Fibroblast of skin of scalp (primary cell): ENCODE measurements around the gene RRH.
"Not testable (repeated sequence)": the region's sequence is repeated elsewhere in the genome, so short reads cannot be mapped to it uniquely, and the experiment has no call there.

Experiments used
- DNase-seq: peaks from one replicate; pipeline ENCODE4 v3.0.0-alpha.2; 2013

The RRH gene

GRCh38 chr4:109846395-109847098, 18.8 kb downstream of the RRH start:
- no peak for DNase-seq

DNA sequence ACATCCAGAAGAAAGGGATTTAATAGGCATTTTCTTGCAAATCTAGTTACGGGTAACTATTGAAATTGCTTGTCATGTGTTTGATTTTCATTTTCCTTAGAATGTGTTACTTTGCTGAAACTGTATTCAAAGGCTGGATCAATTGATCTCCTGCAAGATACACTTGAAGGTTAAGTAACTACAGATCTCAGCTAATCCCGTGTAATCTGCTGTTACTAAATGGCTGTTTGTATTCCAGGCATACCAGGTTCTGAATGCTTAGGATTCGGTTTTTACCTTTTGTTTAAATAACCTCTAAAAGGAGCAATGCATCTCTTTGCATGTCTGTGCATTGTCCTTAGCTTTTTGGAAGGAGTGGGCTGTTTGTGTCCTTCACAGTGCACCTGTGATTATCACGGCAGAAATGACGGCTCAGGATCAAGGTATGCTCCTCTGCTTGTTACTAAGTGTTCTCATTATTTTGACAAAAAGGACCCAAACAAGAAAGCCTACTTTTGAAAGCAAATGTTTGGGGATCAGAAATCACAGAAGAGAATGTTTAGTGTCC, 20.2 kb downstream of the RRH start, which contains the start of gene LRIT3:
Gene LRIT3, plus strand, starts transcription at position 212 of the 547 bp plus-strand sequence. Its CDS starts 95 bp downstream, at position 307.
- DNase-seq = no peak

GRCh38 chr4:109848501-109848900, 20.7 kb downstream of the RRH start:
- DNase-seq = no peak

GRCh38 chr4:109850601-109851000, 22.8 kb downstream of the RRH start:
- no peak for DNase-seq

DNA sequence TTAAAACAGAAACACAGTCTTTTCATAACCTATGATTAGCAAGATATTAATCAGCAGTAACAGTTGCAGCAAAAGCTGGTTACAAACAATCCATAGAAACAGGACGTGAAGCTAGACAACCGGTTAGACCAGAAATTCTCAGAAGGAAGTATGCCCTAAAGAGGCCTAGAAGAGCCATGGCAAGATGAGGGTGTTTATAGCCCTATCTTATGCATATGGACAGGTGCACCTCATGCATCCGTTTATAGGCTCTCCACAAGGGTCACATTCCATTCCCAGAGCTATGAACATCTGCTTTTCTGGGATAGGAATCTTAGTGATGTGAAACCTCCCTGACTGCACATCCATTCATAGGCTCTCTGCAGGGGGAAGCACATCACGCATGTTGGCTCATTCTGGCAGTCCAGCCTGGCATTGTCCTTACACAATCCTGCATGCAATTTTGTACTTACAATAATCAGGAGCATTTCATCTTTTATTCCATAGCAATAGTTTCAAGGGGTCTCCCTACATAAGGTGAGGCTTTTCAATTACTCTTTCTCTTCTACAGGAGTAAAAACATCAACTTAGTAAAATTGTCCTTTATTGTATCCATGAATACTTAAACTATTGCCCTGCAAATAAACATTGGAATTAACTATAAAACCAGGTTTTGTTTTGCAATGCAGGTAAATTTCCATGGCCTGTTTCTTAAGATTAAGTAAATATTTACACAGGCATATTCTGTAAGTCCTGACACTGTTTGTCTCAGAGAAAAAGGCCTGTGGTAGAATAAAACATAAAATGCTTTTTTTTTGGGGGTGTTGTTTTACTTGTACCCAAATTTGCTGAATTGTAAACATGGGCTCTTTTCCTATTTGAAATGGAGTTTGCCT, 31.9 kb downstream of the RRH start:
- DNase-seq = not testable (repeated sequence)

DNA sequence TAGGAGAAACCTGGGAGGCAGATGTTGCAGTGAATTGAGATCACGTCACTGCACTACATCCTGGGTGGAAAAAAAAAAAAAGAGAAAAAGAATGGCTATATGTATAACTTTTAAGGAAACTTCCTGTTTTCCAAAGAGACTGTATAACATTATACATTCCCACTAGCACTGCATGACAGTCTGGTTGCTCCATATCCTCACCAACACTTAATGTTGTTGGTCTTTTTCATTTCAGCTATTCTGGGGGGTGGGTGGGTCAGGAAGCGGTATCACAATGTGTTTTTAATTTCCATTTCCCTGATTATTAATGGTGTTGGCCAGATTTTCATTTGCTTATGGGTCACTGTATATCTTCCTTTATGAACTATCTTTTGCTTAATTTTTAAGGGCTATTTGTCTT, 33.5 kb downstream of the RRH start:
- DNase-seq = no peak

DNA sequence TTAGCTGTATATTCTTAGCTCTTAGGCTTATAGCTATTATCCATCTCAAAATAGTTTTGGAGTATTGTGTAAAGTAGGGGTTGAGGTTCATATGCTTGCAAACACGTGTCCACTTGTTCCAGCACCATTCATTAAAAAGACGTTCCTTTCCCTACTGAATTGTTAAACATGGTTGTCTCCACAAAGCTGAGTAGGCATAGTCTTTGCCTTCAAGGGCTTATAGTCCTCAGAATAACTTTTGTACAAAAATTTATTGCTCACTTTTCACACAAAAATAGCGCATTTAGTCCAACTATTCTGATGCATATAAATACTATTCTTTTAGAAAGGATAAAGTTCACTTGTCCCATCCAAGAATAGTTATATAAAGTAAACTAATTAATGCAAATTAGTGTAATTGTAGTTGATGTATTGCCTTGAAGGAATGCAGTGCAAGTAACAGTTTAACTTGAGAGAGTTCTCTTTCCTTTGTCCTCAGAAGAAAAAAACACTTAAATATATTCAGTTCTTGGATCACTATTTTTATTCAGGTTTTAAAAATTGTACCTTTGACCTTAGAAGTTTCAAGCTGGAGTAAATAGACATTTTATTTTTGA, 34.2 kb downstream of the RRH start:
- DNase-seq = no peak

- no peak for DNase-seq
Observed at GRCh38 chr4:109864134-109864533, 36.4 kb downstream of the RRH start.

GRCh38 chr4:109870061-109870460, 42.3 kb downstream of the RRH start:
- no peak for DNase-seq

GRCh38 chr4:109872065-109872464, 44.3 kb downstream of the RRH start:
- DNase-seq = no peak

GRCh38 chr4:109872950-109873656, 45.3 kb downstream of the RRH start:
- DNase-seq = no peak

- peak; percentile 54 for DNase-seq
Observed at GRCh38 chr4:109873791-109874514, 46.2 kb downstream of the RRH start.

DNA sequence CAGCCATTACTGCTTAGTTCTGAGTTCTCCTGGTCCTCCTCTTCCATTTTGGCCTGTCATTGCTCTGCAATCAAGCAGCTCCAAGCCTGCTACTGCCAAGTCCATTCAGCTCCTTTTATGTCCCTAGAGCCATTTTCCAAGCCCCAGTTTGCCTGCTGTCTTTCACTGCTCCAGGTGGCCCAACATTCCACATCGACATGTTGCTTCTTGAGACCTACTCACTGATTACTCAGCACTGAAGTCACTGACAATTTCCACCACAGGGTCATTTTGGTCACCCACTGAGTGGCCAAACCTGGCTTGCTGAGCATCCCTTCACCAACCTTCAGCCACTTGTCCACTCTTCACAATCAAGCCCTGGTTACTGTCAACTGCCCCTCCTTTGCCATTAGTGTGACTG, 47.3 kb downstream of the RRH start:
- no peak for DNase-seq

GRCh38 chr4:109875553-109875952, 47.8 kb downstream of the RRH start:
- not testable (repeated sequence) for DNase-seq

DNA sequence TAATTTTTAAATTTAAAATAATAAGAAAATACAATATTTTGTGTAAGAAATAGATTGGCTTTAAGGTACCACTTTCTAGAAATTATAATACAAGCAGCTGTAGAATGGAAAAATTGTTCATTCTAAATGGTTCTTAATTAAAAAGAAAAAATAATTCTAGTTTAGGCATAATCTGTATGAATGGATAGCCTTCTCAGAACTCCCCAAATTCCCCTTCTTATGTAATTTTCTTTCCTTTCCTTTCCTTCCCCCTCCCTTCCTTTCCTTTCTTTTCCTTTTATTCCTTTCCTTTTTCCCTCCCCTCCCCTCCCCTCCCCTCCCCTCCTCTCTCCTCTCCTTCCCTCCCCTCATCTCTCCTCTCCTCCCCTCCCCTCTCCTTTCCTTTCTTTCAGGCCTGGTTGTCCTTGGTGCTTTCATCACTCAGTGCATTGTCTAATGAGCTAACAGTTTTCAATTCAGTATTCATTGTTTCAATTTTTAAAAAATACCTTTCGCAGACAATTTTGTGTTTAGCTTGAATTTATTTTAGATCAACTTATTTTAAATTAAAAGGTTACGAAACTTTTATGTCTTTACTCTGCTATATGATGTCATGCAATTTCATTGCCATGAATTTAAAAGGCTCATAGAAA, 49.0 kb downstream of the RRH start:
- DNase-seq = no peak

DNA sequence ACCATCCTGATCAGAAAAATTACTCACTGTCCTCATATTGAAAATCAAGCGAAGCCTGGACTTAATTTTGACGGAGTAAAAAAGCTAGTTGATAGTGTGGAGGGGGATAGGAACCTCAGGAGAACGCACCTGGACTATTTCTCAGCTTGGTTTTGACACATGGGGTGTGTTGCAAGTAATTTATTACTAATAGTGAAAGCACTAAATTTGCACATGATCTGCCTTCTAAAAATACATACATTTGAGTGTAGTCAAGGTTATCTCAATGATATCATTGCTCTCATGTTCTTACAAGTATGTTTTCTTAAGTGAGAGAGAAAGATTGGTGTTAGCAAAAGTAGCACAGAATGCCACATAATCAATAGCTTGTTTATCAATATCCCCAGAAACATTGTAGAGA, 49.6 kb downstream of the RRH start:
- no peak for DNase-seq

DNA sequence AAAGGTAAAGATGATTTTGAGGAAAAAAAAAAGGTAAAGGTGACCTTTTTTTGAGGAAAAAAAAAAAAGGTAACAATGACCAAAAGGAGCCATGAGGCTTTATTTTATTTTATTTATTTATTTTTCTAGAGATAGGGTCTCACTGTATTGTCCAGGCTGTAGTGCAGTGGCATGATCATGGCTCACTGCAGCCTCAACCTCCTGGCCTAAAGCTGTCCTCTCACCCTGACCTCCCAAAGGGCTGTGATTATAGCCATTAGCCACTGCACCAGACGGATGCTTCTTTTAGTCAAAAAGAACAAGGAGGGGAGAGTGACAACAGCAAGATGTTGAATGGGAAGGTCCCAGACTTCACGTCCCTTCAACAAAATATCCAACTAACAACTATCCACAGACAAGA, 50.6 kb downstream of the RRH start:
- no peak for DNase-seq

- DNase-seq = no peak
Observed at GRCh38 chr4:109879081-109879480, 51.3 kb downstream of the RRH start.

- DNase-seq = no peak
Observed at GRCh38 chr4:109879636-109880314, 52.0 kb downstream of the RRH start.

DNA sequence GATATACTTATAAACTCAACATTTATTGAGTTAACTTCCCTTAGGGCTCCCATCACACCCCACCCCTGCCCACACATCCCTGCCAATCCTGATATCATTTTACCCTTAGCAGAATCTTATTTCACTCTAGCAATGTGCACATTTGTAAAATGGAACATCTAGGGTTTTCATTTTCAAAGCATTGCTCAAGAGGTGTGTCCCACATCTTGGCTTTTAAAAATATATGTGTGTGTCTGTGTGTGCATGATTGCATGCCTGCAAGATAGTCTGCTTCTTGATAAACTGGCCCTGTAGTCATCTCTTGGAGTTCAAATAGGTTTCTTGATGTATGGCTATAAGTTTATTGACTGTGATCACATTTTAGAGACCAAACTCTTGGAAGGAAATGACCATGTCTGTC, 58.5 kb downstream of the RRH start:
- no peak for DNase-seq

DNA sequence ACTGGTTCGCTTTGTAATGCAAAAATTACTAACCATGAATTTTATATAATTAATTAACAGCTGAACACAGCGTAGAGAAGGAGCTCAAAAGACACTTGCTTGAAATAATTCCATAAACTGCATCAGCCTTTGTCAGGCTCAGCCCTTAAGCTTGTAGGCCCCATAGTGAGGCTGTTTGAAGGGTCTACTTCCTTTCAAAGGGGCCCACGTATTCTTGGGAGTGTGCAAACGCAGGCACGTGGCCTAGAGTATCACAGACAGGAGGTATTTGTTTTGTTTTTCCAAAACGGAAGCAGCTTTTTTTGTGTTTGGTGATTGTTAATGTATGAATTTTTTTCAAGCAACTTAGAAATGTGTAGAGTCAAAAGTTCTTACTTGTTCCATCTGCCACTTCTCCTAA, 59.3 kb downstream of the RRH start:
- no peak for DNase-seq
